Measurements from ENCODE around the gene PPP1R36.

DNA sequence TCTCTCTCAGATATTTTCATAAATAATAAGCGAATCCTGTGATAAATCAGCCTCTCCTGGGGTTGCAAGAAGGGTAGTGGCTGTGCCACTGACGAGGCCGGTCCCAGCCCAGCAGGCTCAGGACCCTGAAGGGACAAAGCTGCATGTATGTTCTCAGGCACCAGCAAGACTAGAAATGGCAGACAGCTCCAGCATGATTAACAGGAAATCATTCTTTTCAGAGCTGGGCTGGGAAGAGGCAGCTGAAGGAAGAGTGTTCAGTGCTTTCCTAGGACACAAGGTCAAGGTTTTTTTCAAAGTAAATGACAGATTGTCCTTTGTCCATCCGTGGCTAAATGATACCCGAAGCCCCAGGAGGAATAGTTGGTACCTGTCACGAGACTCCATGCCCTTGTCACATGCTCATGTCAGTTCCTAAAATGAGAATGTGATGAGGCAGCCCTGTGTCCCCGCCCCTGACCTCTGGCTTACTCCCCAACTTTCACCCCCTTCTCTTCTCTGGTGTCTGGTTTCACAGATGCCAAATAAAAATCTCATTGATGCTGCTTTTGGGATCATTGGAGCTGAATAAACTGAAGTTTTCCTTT, 65.1 kb downstream of the PPP1R36 start:
- TF ChIP-seq SUZ12 (IDR thresholded peaks at IDR 0.05), result no peak
- TF ChIP-seq, protein P1, sequence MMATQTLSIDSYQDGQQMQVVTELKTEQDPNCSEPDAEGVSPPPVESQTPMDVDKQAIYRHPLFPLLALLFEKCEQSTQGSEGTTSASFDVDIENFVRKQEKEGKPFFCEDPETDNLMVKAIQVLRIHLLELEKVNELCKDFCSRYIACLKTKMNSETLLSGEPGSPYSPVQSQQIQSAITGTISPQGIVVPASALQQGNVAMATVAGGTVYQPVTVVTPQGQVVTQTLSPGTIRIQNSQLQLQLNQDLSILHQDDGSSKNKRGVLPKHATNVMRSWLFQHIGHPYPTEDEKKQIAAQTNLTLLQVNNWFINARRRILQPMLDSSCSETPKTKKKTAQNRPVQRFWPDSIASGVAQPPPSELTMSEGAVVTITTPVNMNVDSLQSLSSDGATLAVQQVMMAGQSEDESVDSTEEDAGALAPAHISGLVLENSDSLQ (IDR thresholded peaks at IDR 0.05), result no peak
- no peak for TF ChIP-seq FOXK2 (IDR thresholded peaks at IDR 0.05)
- no peak for TF ChIP-seq TARDBP (IDR thresholded peaks at IDR 0.05)
- no peak for TF ChIP-seq HDGF (IDR thresholded peaks at IDR 0.05; ENCODE audit: borderline replicate concordance)
- no peak for TF ChIP-seq SP1 (IDR thresholded peaks at IDR 0.05)
- TF ChIP-seq ARNT (IDR thresholded peaks at IDR 0.05), result no peak
- no peak for TF ChIP-seq LEF1 (IDR thresholded peaks at IDR 0.05; ENCODE audit: borderline replicate concordance)
- no peak for TF ChIP-seq ELF4 (IDR thresholded peaks at IDR 0.05)
- no peak for TF ChIP-seq ZNF384 (IDR thresholded peaks at IDR 0.05)
- TF ChIP-seq FOXM1 (IDR thresholded peaks at IDR 0.05; ENCODE audit: borderline replicate concordance), result no peak
- no peak for TF ChIP-seq FOXA1 (IDR thresholded peaks at IDR 0.05)

Measured in HEK293T (cell line).